ENCODE measurements around the gene PRG2.
"Not testable (repeated sequence)": the region's sequence is repeated elsewhere in the genome, so short reads cannot be mapped to it uniquely, and the experiment has no call there.

Gene PRG2

GRCh38 chr11:57419146-57419545 lies 28.7 kb upstream of the PRG2 start:
- no peak for DNase-seq (ENCODE audit: low spot score)

GRCh38 chr11:57418131-57418530 lies 27.7 kb upstream of the PRG2 start:
- no peak for DNase-seq (ENCODE audit: low spot score)

GRCh38 chr11:57417056-57417455 lies 26.6 kb upstream of the PRG2 start:
- DNase-seq (ENCODE audit: low spot score) = no peak

GRCh38 chr11:57416436-57416835 lies 26.0 kb upstream of the PRG2 start:
- DNase-seq (ENCODE audit: low spot score) = no peak

- DNase-seq (ENCODE audit: low spot score) = no peak
Observed at GRCh38 chr11:57414612-57415212, 24.3 kb upstream of the PRG2 start.

GRCh38 chr11:57413681-57414080 lies 23.2 kb upstream of the PRG2 start:
- no peak for DNase-seq (ENCODE audit: low spot score)

- DNase-seq (ENCODE audit: low spot score) = no peak
Observed at GRCh38 chr11:57410287-57410686, 19.8 kb upstream of the PRG2 start.

GRCh38 chr11:57409321-57410100 lies 19.1 kb upstream of the PRG2 start:
- DNase-seq (ENCODE audit: low spot score) = no peak

GRCh38 chr11:57408771-57409170 lies 18.3 kb upstream of the PRG2 start:
- no peak for DNase-seq (ENCODE audit: low spot score)

- DNase-seq (ENCODE audit: low spot score) = no peak
Observed at GRCh38 chr11:57407941-57408475, 17.6 kb upstream of the PRG2 start.

- DNase-seq (ENCODE audit: low spot score) = no peak
Observed at GRCh38 chr11:57407010-57407920, 16.8 kb upstream of the PRG2 start.

GRCh38 chr11:57406337-57406904 lies 16.0 kb upstream of the PRG2 start:
- peak; percentile 70 for DNase-seq (ENCODE audit: low spot score)

GRCh38 chr11:57405271-57405860 lies 14.9 kb upstream of the PRG2 start:
- no peak for DNase-seq (ENCODE audit: low spot score)

GRCh38 chr11:57403802-57404147 lies 13.3 kb upstream of the PRG2 start:
- DNase-seq (ENCODE audit: low spot score) = no peak

- not testable (repeated sequence) for DNase-seq (ENCODE audit: low spot score)
Observed at GRCh38 chr11:57403003-57403801, 12.8 kb upstream of the PRG2 start.

- DNase-seq (ENCODE audit: low spot score) = no peak
Observed at GRCh38 chr11:57402188-57403002, 11.9 kb upstream of the PRG2 start.

- DNase-seq (ENCODE audit: low spot score) = no peak
Observed at GRCh38 chr11:57399972-57400578, 9.6 kb upstream of the PRG2 start.

- no peak for DNase-seq (ENCODE audit: low spot score)
Observed at GRCh38 chr11:57399221-57399620, 8.8 kb upstream of the PRG2 start.

GRCh38 chr11:57397394-57397990 lies 7.0 kb upstream of the PRG2 start:
- DNase-seq (ENCODE audit: low spot score) = no peak
